Kidney (tissue), 14 donors: Measurements from ENCODE around the gene ZNF200. TPM values are rescaled to one million over a fixed set of nuclear protein-coding genes. Genes with fewer than 3 reads are reported as not detected.
"Not testable (repeated sequence)": the region's sequence is repeated elsewhere in the genome, so short reads cannot be mapped to it uniquely, and the experiment has no call there.

Experiments
- DNase-seq, 5 donors: peaks; one replicate each; pipeline ENCODE4 v3.0.0-alpha.2; 2013 to 2020
- FAIRE-seq: peaks from 2 replicates; lab custom pipeline; 2012; peaks lifted over from hg19 to GRCh38; lab: Jason Lieb, UNC
- H3K27ac ChIP-seq, 2 donors: one replicate each; pipeline ENCODE4 v1.7.0; 2013; ENCODE audit warnings: low read depth in 2 of 2, low read length in 2 of 2, inconsistent platforms in 1 of 2
- H3K27me3 ChIP-seq: one replicate; pipeline ENCODE4 v1.7.1; 2013; ENCODE audit warnings: low read length, inconsistent platforms; ENCODE audit not compliant: control insufficient read depth, insufficient read depth
- H3K36me3 ChIP-seq, 3 donors: one replicate each; pipeline versions ENCODE4 v1.7.0 to v1.7.1; 2013; ENCODE audit warnings: low read length in 3 of 3, control low read depth in 1 of 3, inconsistent platforms in 1 of 3; ENCODE audit not compliant: insufficient read depth in 3 of 3, control insufficient read depth in 2 of 3
- H3K4me1 ChIP-seq, 3 donors: one replicate each; pipeline versions ENCODE4 v1.7.0 to v1.7.1; 2013; ENCODE audit warnings: low read length in 3 of 3, inconsistent platforms in 1 of 3, low read depth in 1 of 3; ENCODE audit not compliant: control insufficient read depth in 2 of 3, insufficient read depth in 2 of 3
- H3K4me3 ChIP-seq, 3 donors: one replicate each; pipeline versions ENCODE4 v1.7.0 to v1.8.1; 2013; ENCODE audit warnings: low read length in 3 of 3, control low read depth in 1 of 3, inconsistent platforms in 1 of 3
- H3K9ac ChIP-seq, 3 donors: one replicate each; pipeline versions ENCODE4 v1.7.0 to v1.7.1; 2013; ENCODE audit warnings: low read length in 3 of 3, control low read depth in 1 of 3, inconsistent platforms in 1 of 3
- H3K9me3 ChIP-seq, 3 donors: one replicate each; pipeline versions ENCODE4 v1.7.0 to v1.7.1; 2013; ENCODE audit warnings: low read length in 3 of 3, control low read depth in 1 of 3, inconsistent platforms in 1 of 3; ENCODE audit not compliant: control insufficient read depth in 2 of 3, insufficient read depth in 1 of 3
- CTCF ChIP-seq: IDR thresholded peaks from 3 replicates; pipeline ENCODE4 v1.5.1; 2012; ENCODE audit warnings: mild to moderate bottlenecking, moderate library complexity, borderline replicate concordance; ENCODE audit not compliant: insufficient read depth; ENCODE audit errors: extremely low read depth
- intact Hi-C: fragments of 100-400 bp; cut with DNase I; formaldehyde crosslinking; loops from one replicate; pipeline ENCODE4 v1.11.1; 2022
- polyA plus RNA-seq: library from polyadenylated mRNA; stranded (reverse); fragments of 350-450 nt; fragmentation: Illumina TruSeq; extraction: RNeasy Lipid Tissue Mini Kit (QIAGEN cat#74804); gene quantifications from one replicate; pipeline ENCODE4 v1.2.3, GENCODE V29; 2014; ENCODE audit warnings: low read depth, low replicate concordance; ENCODE audit not compliant: insufficient read depth
- total RNA-seq: library from RNA; stranded (reverse); fragmentation: NEBNext Ultra II Directional; extraction: Animal tissue kit (Norgen Biotek cat#: 25700); gene quantifications from one replicate; pipeline ENCODE4 v1.2.1, GENCODE V29; 2021
- donor health status: control.
- donor health status: control.
- donor health status: control.
- donor health status: control.
- donor health status: control.
- donor health status: DM: yes; HTN: yes; CAD: no.
- donor health status: Normal renal cell carcinoma (clear cell type).

ZNF200 gene
- total and polyA plus RNA-seq, 2 donors from 2014 or later: 3.3 to 9.6 TPM

GRCh38 chr16:3198334-3199072, 36.5 kb downstream of the ZNF200 start:
- intact Hi-C loops: no loop called here
- H3K4me3 ChIP-seq: no peak overlapping the region
- no peak for FAIRE-seq
- H3K9ac ChIP-seq: no peak overlapping the region
- H3K9me3 ChIP-seq: peaks cover 0 to 11% (median 0%) of the 10 kb centered on the region in 3 donors
- H3K27ac ChIP-seq: no peak overlapping the region
- H3K36me3 ChIP-seq: no peaks in the 10 kb centered on the region
- TF ChIP-seq CTCF: no peak
- H3K27me3 ChIP-seq: peaks cover 13% of the 10 kb centered on the region
- no peaks in the 10 kb centered on the region for H3K4me1 ChIP-seq
- DNase-seq: no peak

DNA sequence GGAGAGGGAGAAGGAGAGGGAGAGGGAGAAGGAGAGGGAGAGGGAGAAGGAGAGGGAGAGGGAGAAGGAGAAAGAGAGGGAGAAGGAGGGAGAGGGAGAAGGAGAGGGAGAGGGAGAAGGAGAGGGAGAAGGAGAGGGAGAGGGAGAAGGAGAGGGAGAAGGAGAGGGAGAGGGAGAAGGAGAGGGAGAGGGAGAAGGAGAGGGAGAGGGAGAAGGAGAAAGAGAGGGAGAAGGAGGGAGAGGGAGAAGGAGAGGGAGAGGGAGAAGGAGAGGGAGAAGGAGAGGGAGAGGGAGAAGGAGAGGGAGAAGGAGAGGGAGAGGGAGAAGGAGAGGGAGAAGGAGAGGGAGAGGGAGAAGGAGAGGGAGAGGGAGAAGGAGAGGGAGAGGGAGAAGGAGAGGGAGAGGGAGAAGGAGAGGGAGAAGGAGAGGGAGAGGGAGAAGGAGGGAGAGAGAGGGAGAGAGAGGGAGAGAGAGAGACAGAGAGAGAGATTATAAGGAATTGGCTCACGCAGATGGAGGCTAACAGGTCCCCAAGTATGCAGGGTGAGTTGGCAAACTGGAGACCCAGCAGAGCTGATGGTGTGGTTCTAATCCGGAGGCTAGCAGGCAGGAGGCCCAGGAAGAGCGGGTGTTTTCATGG, 37.1 kb downstream of the ZNF200 start:
- Histone ChIP-seq H3K27me3 (peaks cover 18% of the 10 kb centered on the region), H3K9me3 (peaks cover 0 to 11% (median 0%) of the 10 kb centered on the region in 3 donors)
- DNase-seq, H3K4me3 ChIP-seq, H3K9ac ChIP-seq, FAIRE-seq, H3K36me3 ChIP-seq, H3K4me1 ChIP-seq, intact Hi-C loops, H3K27ac ChIP-seq: not testable (repeated sequence)

- Histone ChIP-seq H3K27ac (no peak overlapping the region), H3K9me3 (peaks cover 0 to 6% (median 0%) of the 10 kb centered on the region in 3 donors), H3K4me3 (no peak overlapping the region), H3K27me3 (peaks cover 29% of the 10 kb centered on the region), H3K4me1 (no peaks in the 10 kb centered on the region), H3K36me3 (no peaks in the 10 kb centered on the region), H3K9ac (no peak overlapping the region)
- no peak for DNase-seq
- TF ChIP-seq CTCF: no peak
- intact Hi-C loops: no loop called here
- FAIRE-seq: no peak
Measured at GRCh38 chr16:3195975-3196374, 39.0 kb downstream of the ZNF200 start.

- intact Hi-C loops: no loop called here
- Histone ChIP-seq H3K9me3 (peaks cover 0 to 2% (median 0%) of the 10 kb centered on the region in 3 donors), H3K4me1 (no peaks in the 10 kb centered on the region), H3K27ac (no peak overlapping the region), H3K4me3 (no peak overlapping the region), H3K36me3 (no peaks in the 10 kb centered on the region), H3K9ac (no peak overlapping the region), H3K27me3 (peaks cover 37% of the 10 kb centered on the region)
- DNase-seq: no peak
- FAIRE-seq: no peak
- no peak for TF ChIP-seq CTCF
Measured at GRCh38 chr16:3194792-3195191, 40.2 kb downstream of the ZNF200 start.
